ENCODE results near the gene PLEKHA4.

DNA sequence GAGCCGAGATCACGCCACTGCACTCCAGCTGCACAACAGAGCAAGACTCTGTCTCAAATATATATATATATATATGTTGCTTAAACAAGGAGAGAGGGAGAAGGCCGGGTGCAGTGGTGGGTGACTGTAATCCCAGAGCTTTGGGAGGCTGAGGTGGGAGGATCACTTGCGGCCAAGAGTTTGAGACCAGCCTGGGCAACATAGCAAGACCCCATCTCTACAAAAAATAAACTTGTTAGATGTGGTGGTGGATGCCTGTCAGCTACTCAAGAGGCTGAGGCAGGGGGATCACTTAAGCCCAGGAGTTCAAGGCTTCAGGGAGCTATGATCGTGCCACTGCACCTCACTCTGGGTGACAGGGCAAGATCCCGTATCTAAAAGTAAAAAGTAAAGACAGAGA, 26.8 kb downstream of the PLEKHA4 start:
- TF ChIP-seq CTCF (conservative IDR thresholded peaks at IDR 0.05 in 1 of 2, IDR thresholded peaks at IDR 0.05 in 1 of 2; ENCODE audit: extremely low read depth in 1 of 2, insufficient read depth in 1 of 2, low read depth in 1 of 2, low read length in 2 of 2) (no peak), EZH2 (IDR thresholded peaks at IDR 0.05; ENCODE audit: borderline replicate concordance, low read length) (no peak)
